GM10248 (cell line): Measurements from ENCODE around the gene KARS1.

Experiments
- CTCF ChIA-PET: fragments of 300-600 bp; sonication (Branson Sonifier 250); formaldehyde crosslinking; extraction: SDS; loops from one replicate; lab custom pipeline; 2021; ENCODE audit warnings: antibody characterized with exemption; lab: Yijun Ruan, JAX
- POLR2A ChIA-PET: fragments of 350-650 bp; sonication (Branson Sonifier 250); formaldehyde crosslinking; extraction: SDS; loops from one replicate; lab custom pipeline; 2020; ENCODE audit warnings: antibody characterized with exemption; lab: Yijun Ruan, JAX
- DNase-seq: peaks from one replicate; pipeline ENCODE4 v3.0.0; 2012; ENCODE audit errors: extremely low spot score
- CTCF ChIP-seq: IDR thresholded peaks from 2 replicates; pipeline ENCODE4 v1.5.1; 2012; ENCODE audit warnings: mild to moderate bottlenecking, low read depth; ENCODE audit errors: extremely low read depth, missing control alignments, control extremely low read depth

Gene KARS1

GRCh38 chr16:75578212-75578611 is 69.3 kb downstream of the KARS1 start:
- CTCF ChIA-PET = interaction anchor here (1.3 to 2.0 kb wide), 4 partner anchors 11 to 61 kb away, joined by 3 to 7 read pairs (median 4); no protein-coding TSS in a partner anchor
- POLR2A ChIA-PET = no interaction called here
- DNase-seq = no peak
- TF ChIP-seq CTCF = no peak
